Skeletal muscle satellite cell (primary cell): Measurements from ENCODE around the gene MYRIP.

Source experiments
- H3K27me3 ChIP-seq: 2 replicates; pipeline ENCODE4 v1.7.0; 2013; ENCODE audit warnings: low read length; ENCODE audit not compliant: control insufficient read depth, insufficient read depth
- H3K36me3 ChIP-seq: 2 replicates; pipeline ENCODE4 v1.7.0; 2013; ENCODE audit warnings: mild to moderate bottlenecking, control low read depth, low read length; ENCODE audit not compliant: insufficient read depth
- H3K4me1 ChIP-seq: 2 replicates; pipeline ENCODE4 v1.7.0; 2013; ENCODE audit warnings: low read length; ENCODE audit not compliant: control insufficient read depth, insufficient read depth
- H3K4me2 ChIP-seq: 2 replicates; pipeline ENCODE4 v1.7.0; 2013; ENCODE audit warnings: mild to moderate bottlenecking, low read length
- H3K4me3 ChIP-seq: 2 replicates; pipeline ENCODE4 v1.7.0; 2013; ENCODE audit warnings: low read length
- H3K9ac ChIP-seq: 2 replicates; pipeline ENCODE4 v1.7.0; 2013; ENCODE audit warnings: mild to moderate bottlenecking, low read depth, low read length, moderate library complexity
- H3K9me3 ChIP-seq: replicated peaks from 2 replicates; pipeline ENCODE4 v1.7.0; 2013; ENCODE audit warnings: mild to moderate bottlenecking, control low read depth, low read length

Gene MYRIP

GRCh38 chr3:40088527-40089170 lies 279.2 kb downstream of the MYRIP start:
- Histone ChIP-seq H3K4me2 (no peak overlapping the region), H3K27me3 (no peaks in the 10 kb centered on the region), H3K9me3 (no peaks in the 10 kb centered on the region), H3K4me3 (no peak overlapping the region), H3K36me3 (no peaks in the 10 kb centered on the region), H3K9ac (no peak overlapping the region), H3K4me1 (no peaks in the 10 kb centered on the region)

GRCh38 chr3:40096661-40097111 lies 287.3 kb downstream of the MYRIP start:
- Histone ChIP-seq H3K9ac (no peak overlapping the region), H3K9me3 (no peaks in the 10 kb centered on the region), H3K4me2 (no peak overlapping the region), H3K27me3 (no peaks in the 10 kb centered on the region), H3K4me3 (no peak overlapping the region), H3K36me3 (no peaks in the 10 kb centered on the region), H3K4me1 (peaks cover 8% of the 10 kb centered on the region)

- no peaks in the 10 kb centered on the region for H3K36me3 ChIP-seq
Measured at GRCh38 chr3:40097131-40098117, 288.0 kb downstream of the MYRIP start.

GRCh38 chr3:40098261-40098759 lies 288.9 kb downstream of the MYRIP start:
- Histone ChIP-seq H3K9ac (no peak overlapping the region), H3K36me3 (no peaks in the 10 kb centered on the region), H3K4me1 (peaks cover 8% of the 10 kb centered on the region), H3K9me3 (no peaks in the 10 kb centered on the region), H3K27me3 (no peaks in the 10 kb centered on the region), H3K4me2 (no peak overlapping the region), H3K4me3 (no peak overlapping the region)

More at GRCh38 chr3:40097131-40098117, 288.0 kb downstream of the MYRIP start:
- Histone ChIP-seq H3K9me3 (no peaks in the 10 kb centered on the region), H3K27me3 (no peaks in the 10 kb centered on the region), H3K9ac (no peak overlapping the region), H3K4me2 (no peak overlapping the region), H3K4me3 (no peak overlapping the region), H3K4me1 (peaks cover 8% of the 10 kb centered on the region)

- no peaks in the 10 kb centered on the region for H3K27me3 ChIP-seq
Measured at GRCh38 chr3:40099871-40100270, 290.5 kb downstream of the MYRIP start.

GRCh38 chr3:40102182-40102581 lies 292.8 kb downstream of the MYRIP start:
- no peaks in the 10 kb centered on the region for H3K27me3 ChIP-seq
- H3K4me1 ChIP-seq = peaks cover 6% of the 10 kb centered on the region
- no peak overlapping the region for H3K4me2 ChIP-seq
- no peaks in the 10 kb centered on the region for H3K9me3 ChIP-seq
- no peak overlapping the region for H3K9ac ChIP-seq
- no peak overlapping the region for H3K4me3 ChIP-seq
- no peaks in the 10 kb centered on the region for H3K36me3 ChIP-seq

More at GRCh38 chr3:40099871-40100270, 290.5 kb downstream of the MYRIP start:
- Histone ChIP-seq H3K4me3 (no peak overlapping the region), H3K4me1 (peaks cover 8% of the 10 kb centered on the region), H3K4me2 (no peak overlapping the region), H3K36me3 (no peaks in the 10 kb centered on the region), H3K9me3 (no peaks in the 10 kb centered on the region), H3K9ac (no peak overlapping the region)

GRCh38 chr3:40103829-40104228 lies 294.4 kb downstream of the MYRIP start:
- H3K4me2 ChIP-seq = no peak overlapping the region
- peaks cover 2% of the 10 kb centered on the region for H3K4me1 ChIP-seq
- H3K9me3 ChIP-seq = no peaks in the 10 kb centered on the region
- H3K36me3 ChIP-seq = no peaks in the 10 kb centered on the region
- H3K4me3 ChIP-seq = no peak overlapping the region
- no peak overlapping the region for H3K9ac ChIP-seq
- H3K27me3 ChIP-seq = no peaks in the 10 kb centered on the region

- Histone ChIP-seq H3K36me3 (no peaks in the 10 kb centered on the region), H3K9ac (no peak overlapping the region), H3K4me3 (no peak overlapping the region), H3K9me3 (no peaks in the 10 kb centered on the region), H3K27me3 (no peaks in the 10 kb centered on the region), H3K4me2 (no peak overlapping the region), H3K4me1 (peaks cover 2% of the 10 kb centered on the region)
Measured at GRCh38 chr3:40104441-40104840, 295.0 kb downstream of the MYRIP start.

- Histone ChIP-seq H3K4me3 (no peak overlapping the region), H3K36me3 (no peaks in the 10 kb centered on the region), H3K4me2 (no peak overlapping the region), H3K27me3 (no peaks in the 10 kb centered on the region), H3K9ac (no peak overlapping the region), H3K9me3 (no peaks in the 10 kb centered on the region), H3K4me1 (peaks cover 2% of the 10 kb centered on the region)
Measured at GRCh38 chr3:40108643-40109042, 299.2 kb downstream of the MYRIP start.

GRCh38 chr3:40109641-40110490 lies 300.5 kb downstream of the MYRIP start:
- no peaks in the 10 kb centered on the region for H3K9me3 ChIP-seq
- no peak overlapping the region for H3K4me3 ChIP-seq
- H3K27me3 ChIP-seq = no peaks in the 10 kb centered on the region
- no peak overlapping the region for H3K9ac ChIP-seq
- no peak overlapping the region for H3K4me2 ChIP-seq
- peaks cover 2% of the 10 kb centered on the region for H3K4me1 ChIP-seq
- no peaks in the 10 kb centered on the region for H3K36me3 ChIP-seq
